ENCODE results near the gene ANO6.

ANO6 gene

DNA sequence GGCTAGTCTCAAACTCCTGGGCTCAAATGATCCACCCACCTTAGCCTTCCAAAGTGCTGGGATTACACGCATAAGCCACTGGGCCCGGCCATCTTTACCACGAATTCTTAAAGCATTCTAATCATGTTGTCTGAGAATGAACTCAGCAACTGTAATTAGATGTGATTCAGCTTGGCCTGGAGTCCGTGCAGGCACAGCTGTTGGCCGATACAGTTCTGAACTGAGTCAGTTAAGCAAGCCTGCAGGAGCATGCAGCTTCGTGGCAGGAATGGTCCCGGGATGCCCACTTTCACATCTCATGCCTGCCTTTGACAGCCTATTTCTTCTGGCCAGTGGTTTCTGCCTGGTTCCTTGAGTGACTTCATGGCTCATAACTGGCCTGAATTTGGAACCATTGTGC is 194.1 kb downstream of the ANO6 start:
- peak; percentile 4 for DNase-seq (ENCODE audit: low spot score)

- DNase-seq (ENCODE audit: low spot score): no peak
These were observed 195.7 kb downstream of the ANO6 start for GRCh38 chr12:45411626-45412025.

GRCh38 chr12:45415393-45415817 is 199.5 kb downstream of the ANO6 start:
- peak; percentile 87 for DNase-seq (ENCODE audit: low spot score)

- DNase-seq (ENCODE audit: low spot score): no peak
These were observed 200.2 kb downstream of the ANO6 start for GRCh38 chr12:45416126-45416525.

- DNase-seq (ENCODE audit: low spot score): no peak
These were observed 202.6 kb downstream of the ANO6 start for GRCh38 chr12:45418520-45418919.

DNA sequence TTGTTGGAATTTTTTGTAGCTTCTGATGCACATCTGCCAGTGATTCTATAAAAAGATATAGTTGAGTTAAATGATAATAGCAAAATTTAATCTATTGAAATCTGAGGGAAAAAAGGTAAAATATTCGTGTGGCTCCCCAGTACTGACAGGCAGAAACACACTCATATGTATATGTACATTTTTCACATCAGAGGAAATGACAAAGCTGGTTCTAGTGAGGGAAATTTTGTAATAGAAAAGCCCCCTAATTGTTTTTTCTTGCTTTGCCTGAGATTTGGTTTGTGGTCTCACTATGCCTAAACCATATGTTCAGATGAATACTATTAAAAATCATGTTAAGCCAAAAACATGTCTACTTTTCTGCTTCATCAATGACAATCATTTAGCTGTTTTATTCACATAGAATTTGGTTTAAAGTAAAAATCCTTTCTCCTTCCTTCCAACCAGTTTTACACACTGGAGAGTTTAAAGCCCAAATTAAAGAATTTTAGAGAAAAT is 203.5 kb downstream of the ANO6 start:
- DNase-seq (ENCODE audit: low spot score): no peak

DNA sequence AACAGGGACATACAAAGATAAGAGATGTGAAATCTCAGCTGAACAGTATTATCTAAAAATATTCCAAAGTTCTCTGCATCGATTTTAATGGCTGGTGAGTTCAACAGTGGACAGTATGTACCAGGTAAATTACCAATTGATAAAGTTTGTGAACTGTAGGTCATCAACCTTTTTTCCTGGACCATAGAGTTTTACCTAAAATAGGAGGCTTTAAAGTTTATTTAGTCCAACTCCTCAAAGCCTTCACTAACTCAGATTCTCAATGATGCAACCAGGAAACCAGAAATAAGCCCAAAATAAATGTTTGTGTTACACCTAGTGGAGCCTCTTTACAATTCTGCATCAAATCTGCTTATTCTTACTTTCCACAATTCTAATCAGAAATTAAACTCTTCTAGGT is 205.8 kb downstream of the ANO6 start:
- DNase-seq (ENCODE audit: low spot score): no peak

DNA sequence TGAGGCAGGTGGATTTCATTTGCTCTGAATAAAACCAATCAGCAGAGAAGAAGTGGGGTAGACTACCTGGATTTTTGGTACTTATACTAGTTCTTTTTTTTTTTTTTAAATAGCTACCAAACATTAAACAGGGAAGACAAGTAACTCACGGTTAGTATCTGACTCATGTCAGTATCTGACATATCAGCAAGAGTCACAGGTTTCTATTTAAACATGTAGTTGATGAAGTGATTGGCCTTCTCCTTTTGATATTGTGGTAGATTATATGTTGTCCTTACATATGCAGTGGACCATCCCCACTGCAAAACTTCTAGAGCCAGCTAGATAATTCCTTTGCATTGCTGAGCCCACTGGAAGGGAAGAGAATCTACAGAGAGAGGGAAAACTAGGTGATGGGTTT is 208.0 kb downstream of the ANO6 start:
- DNase-seq (ENCODE audit: low spot score): no peak

DNA sequence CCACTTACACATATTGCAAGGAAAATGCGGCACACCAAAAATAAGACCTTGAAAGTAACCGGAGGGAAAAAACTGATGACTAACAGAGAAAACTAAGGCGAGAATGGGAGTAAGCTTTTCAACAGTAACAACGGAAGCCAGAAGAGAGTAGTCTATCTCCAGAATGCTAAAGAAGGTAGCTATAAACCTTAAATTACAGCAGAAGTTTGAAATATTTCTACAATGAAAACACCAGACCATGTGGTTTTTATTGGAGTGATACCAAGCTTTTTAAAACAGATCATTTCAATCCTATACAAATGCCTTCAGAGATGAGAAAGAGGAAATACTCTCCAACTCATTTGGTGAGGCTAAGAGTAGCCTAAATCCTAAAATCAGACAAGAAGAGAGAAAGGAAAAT is 209.5 kb downstream of the ANO6 start:
- peak; percentile 9 for DNase-seq (ENCODE audit: low spot score)

- DNase-seq (ENCODE audit: low spot score): no peak
These were observed 210.4 kb downstream of the ANO6 start for GRCh38 chr12:45426294-45426693.

- no peak for DNase-seq (ENCODE audit: low spot score)
These were observed 211.1 kb downstream of the ANO6 start for GRCh38 chr12:45427042-45427441.

DNA sequence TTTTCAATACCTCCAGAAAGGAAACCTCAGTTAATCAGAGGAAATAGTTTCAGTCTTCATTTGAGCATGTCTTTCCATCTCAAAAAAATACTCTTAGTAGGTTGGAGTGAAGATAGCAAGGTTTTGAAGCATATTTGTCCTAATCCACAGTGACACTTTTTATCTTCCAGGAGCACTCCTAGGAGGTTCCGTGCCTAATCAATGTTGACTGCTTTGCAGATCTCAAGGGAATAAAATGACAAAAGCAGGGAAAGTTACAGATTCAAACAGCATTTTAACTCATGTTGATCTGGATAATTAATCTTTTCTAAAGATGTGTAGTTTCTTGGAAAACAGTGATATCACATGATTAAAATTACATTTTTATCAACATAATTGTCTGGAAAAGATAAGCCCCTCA is 213.9 kb downstream of the ANO6 start:
- DNase-seq (ENCODE audit: low spot score): no peak

DNA sequence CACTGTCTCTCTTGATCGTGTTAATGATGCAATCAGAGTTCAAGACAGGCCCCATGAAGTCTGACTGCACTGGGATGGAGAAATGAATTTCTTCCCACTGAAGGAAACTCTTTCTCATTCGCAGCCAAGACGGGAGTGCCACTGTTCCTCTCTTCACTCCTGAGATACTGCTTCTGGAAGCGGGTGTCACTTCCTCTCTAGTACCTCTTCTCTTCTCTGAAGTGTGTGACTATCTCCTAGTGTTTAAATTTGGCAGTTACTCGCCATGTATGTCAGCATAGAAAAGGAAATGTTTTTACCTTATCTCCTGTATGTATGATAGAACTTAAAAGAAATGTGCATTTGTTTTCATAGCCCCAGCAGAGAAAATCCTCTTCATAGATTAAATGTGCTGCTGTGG is 215.2 kb downstream of the ANO6 start:
- no peak for DNase-seq (ENCODE audit: low spot score)

- DNase-seq (ENCODE audit: low spot score): no peak
These were observed 216.8 kb downstream of the ANO6 start for GRCh38 chr12:45432710-45433109.

GRCh38 chr12:45433441-45433868 is 217.6 kb downstream of the ANO6 start:
- DNase-seq (ENCODE audit: low spot score): no peak

GRCh38 chr12:45434094-45434493 is 218.2 kb downstream of the ANO6 start:
- DNase-seq (ENCODE audit: low spot score): no peak

DNA sequence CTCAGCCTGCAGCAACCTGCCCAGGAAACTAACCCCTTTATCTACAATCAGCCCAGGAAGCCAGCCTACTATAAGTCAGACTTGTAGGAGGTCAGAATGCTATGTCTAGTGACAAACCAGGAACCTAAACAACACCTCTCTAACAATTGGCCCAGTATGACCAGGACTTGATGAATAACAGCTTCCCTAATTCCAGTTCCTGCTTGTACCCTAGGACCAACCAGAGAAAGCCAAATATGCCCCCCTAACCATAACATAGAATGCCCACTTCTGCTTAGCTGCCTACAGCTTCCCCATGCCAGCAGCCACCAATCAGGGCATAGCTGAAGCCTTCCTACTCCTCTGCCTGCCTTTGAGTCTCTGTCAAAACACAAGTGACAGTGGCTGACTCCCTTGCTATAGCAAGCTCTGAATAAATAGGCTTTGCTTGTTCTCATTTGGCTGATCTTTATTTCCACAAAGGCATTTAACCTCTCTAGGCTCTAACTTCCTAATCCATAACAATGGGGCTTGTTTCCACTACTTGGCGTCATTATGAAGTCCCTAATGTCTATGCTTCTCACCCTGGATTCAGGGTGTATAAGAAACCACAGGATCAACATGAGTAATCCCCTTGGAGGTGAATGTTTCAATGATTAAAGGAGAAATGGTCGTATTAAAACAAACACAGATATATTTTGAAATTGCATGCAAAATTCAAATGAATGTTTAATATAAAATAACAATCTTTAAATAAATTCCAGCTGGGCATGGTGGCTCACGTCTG is 220.2 kb downstream of the ANO6 start:
- DNase-seq (ENCODE audit: low spot score): no peak

- no peak for DNase-seq (ENCODE audit: low spot score)
These were observed 223.1 kb downstream of the ANO6 start for GRCh38 chr12:45439039-45439438.

DNA sequence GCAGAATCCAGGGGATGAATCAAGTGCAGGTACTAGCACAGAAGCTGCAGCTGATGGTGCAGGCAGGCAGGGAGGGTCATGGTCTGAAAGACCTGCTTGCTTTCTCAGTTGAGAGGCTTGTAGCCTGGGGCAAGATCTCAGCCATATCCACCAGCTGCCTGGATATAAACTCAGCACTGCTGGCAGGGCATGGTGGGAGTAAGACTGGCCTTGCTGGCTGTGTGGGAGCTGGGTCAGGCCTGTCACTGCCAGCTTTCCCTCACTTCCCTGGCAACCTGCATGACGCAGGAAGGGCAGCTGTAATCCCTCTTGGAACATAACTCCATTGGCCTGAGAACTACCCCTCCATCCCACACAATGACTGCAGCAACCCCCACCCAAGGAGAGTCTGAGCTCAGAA is 230.1 kb downstream of the ANO6 start:
- DNase-seq (ENCODE audit: low spot score): no peak

GRCh38 chr12:45458238-45458637 is 242.3 kb downstream of the ANO6 start:
- DNase-seq (ENCODE audit: low spot score): no peak

- no peak for DNase-seq (ENCODE audit: low spot score)
These were observed 243.2 kb downstream of the ANO6 start for GRCh38 chr12:45458854-45459807.

GRCh38 chr12:45462506-45462905 is 246.6 kb downstream of the ANO6 start:
- no peak for DNase-seq (ENCODE audit: low spot score)

GRCh38 chr12:45464699-45465098 is 248.8 kb downstream of the ANO6 start:
- DNase-seq (ENCODE audit: low spot score): no peak

Measured in hepatic stellate cell (primary cell).